IMR-90 (cell line): Measurements from ENCODE around the gene HSD17B11. TPM values are rescaled to one million over a fixed set of nuclear protein-coding genes. Genes with fewer than 3 reads are reported as not detected.

Experiments used
- ATAC-seq: fragments of 200-7000 bp; cut with Tn5 transposase; 2 replicates; pipeline ENCODE4 v1.9.1; 2020; ENCODE audit warnings: low read depth, mild to moderate bottlenecking, moderate library complexity
- BruUV-seq: library from RNA; stranded (reverse); fragments of 400-500 nt; replicated peaks from 2 replicates; lab custom pipeline; 2021; lab: Mats Ljungman, UMichigan
- CTCF ChIA-PET: fragments of 300-600 bp; formaldehyde crosslinking; extraction: SDS; loops from one replicate; lab custom pipeline; 2021; ENCODE audit warnings: antibody characterized with exemption; lab: Yijun Ruan, JAX
- POLR2A ChIA-PET: fragments of 300-600 bp; sonication (Branson Sonifier 250); formaldehyde crosslinking; loops from one replicate; lab custom pipeline; 2022; ENCODE audit warnings: antibody characterized with exemption; ENCODE audit not compliant: unreplicated experiment; lab: Charles Lee
- DNase-seq: peaks from one replicate; pipeline ENCODE4 v3.0.0; 2013
- H2AFZ ChIP-seq: replicated peaks from 2 replicates; pipeline ENCODE3; 2013; ENCODE audit warnings: low read length, mild to moderate bottlenecking; ENCODE audit not compliant: poor library complexity
- H2AK5ac ChIP-seq: 2 replicates; pipeline ENCODE4 v1.6.1; 2013; ENCODE audit warnings: low read depth, low read length, inconsistent platforms
- H2AK9ac ChIP-seq: replicated peaks from 2 replicates; pipeline ENCODE3; 2013; ENCODE audit warnings: mild to moderate bottlenecking, low read depth, low read length, moderate library complexity; ENCODE audit not compliant: poor library complexity
- H2BK120ac ChIP-seq: 2 replicates; pipeline ENCODE4 v1.6.1; 2013; ENCODE audit warnings: low read depth, low read length, inconsistent platforms
- H2BK15ac ChIP-seq: 3 replicates; pipeline ENCODE4 v1.6.1; 2013; ENCODE audit warnings: low read depth, low read length, inconsistent platforms
- H2BK20ac ChIP-seq: 2 replicates; pipeline ENCODE4 v1.6.1; 2013; ENCODE audit warnings: low read depth, mild to moderate bottlenecking, inconsistent platforms, low read length, moderate library complexity
- H2BK5ac ChIP-seq: 2 replicates; pipeline ENCODE4 v1.6.1; 2013; ENCODE audit warnings: mild to moderate bottlenecking, low read depth, low read length, inconsistent platforms; ENCODE audit not compliant: poor library complexity, severe bottlenecking
- H3K14ac ChIP-seq: replicated peaks from 2 replicates; pipeline ENCODE4 v1.6.1; 2013; ENCODE audit warnings: low read depth, low read length, inconsistent platforms
- H3K18ac ChIP-seq: 2 replicates; pipeline ENCODE4 v1.6.1; 2013; ENCODE audit warnings: low read depth, low read length, control low read depth
- H3K23ac ChIP-seq: 2 replicates; pipeline ENCODE4 v1.6.1; 2013; ENCODE audit warnings: low read depth, low read length, inconsistent platforms
- H3K27ac ChIP-seq: 2 replicates; pipeline ENCODE4 v1.5.1; 2013; ENCODE audit warnings: mild to moderate bottlenecking, control low read depth, low read length; ENCODE audit not compliant: insufficient read depth
- H3K27me3 ChIP-seq: 2 replicates; pipeline ENCODE4 v1.6.1; 2013; ENCODE audit warnings: low read length; ENCODE audit not compliant: control insufficient read depth, insufficient read depth
- H3K36me3 ChIP-seq: 2 replicates; pipeline ENCODE4 v1.6.1; 2013; ENCODE audit warnings: low read length, mixed read lengths; ENCODE audit not compliant: control insufficient read depth, insufficient read depth
- H3K4ac ChIP-seq: 2 replicates; pipeline ENCODE4 v1.6.1; 2013; ENCODE audit warnings: low read depth, low read length, inconsistent platforms
- H3K4me1 ChIP-seq: 2 replicates; pipeline ENCODE4 v1.6.1; 2013; ENCODE audit warnings: low read length, mixed read lengths; ENCODE audit not compliant: control insufficient read depth, insufficient read depth
- H3K4me2 ChIP-seq: 2 replicates; pipeline ENCODE4 v1.6.1; 2013; ENCODE audit warnings: low read depth, mild to moderate bottlenecking, control low read depth, low read length, moderate library complexity
- H3K4me3 ChIP-seq: 2 replicates; pipeline ENCODE4 v1.5.1; 2013; ENCODE audit warnings: low read depth, mild to moderate bottlenecking, control low read depth, low read length, moderate library complexity; ENCODE audit not compliant: insufficient read depth
- H3K56ac ChIP-seq: 2 replicates; pipeline ENCODE4 v1.6.1; 2013; ENCODE audit warnings: low read length, inconsistent platforms; ENCODE audit not compliant: insufficient read depth; ENCODE audit errors: extremely low read depth
- H3K79me1 ChIP-seq, 2 experiments: 2 replicates each; pipeline ENCODE4 v1.6.1; 2013; ENCODE audit warnings: low read length in 2 of 2, inconsistent platforms in 1 of 2, low read depth in 1 of 2
- H3K9ac ChIP-seq: 2 replicates; pipeline ENCODE4 v1.6.1; 2013; ENCODE audit warnings: low read depth, low read length, control low read depth
- H3K9me1 ChIP-seq: 2 replicates; pipeline ENCODE4 v1.6.1; 2013; ENCODE audit warnings: low read length, inconsistent platforms; ENCODE audit not compliant: insufficient read depth
- H3K9me3 ChIP-seq: 2 replicates; pipeline ENCODE4 v1.6.1; 2013; ENCODE audit warnings: low read length; ENCODE audit not compliant: control insufficient read depth, insufficient read depth
- H4K20me1 ChIP-seq: 2 replicates; pipeline ENCODE4 v1.6.1; 2013; ENCODE audit warnings: low read length, inconsistent platforms; ENCODE audit not compliant: insufficient read depth
- H4K5ac ChIP-seq: 2 replicates; pipeline ENCODE4 v1.6.1; 2013; ENCODE audit warnings: mild to moderate bottlenecking, low read depth, low read length, control low read depth
- H4K8ac ChIP-seq, 2 experiments: 2 replicates each; pipeline ENCODE4 v1.6.1; 2013; ENCODE audit warnings: low read depth in 2 of 2, low read length in 2 of 2, control low read depth in 1 of 2, inconsistent platforms in 1 of 2
- H4K91ac ChIP-seq: 2 replicates; pipeline ENCODE4 v1.6.1; 2013; ENCODE audit warnings: low read depth, low read length, inconsistent platforms; ENCODE audit not compliant: insufficient read depth
- BHLHE40 ChIP-seq: fragments of 150-350 bp; IDR thresholded peaks from 2 replicates; pipeline ENCODE4 v1.6.1; 2016; ENCODE audit warnings: mild to moderate bottlenecking, low read depth, low read length
- CEBPB ChIP-seq: IDR thresholded peaks from 2 replicates; pipeline ENCODE4 v1.6.1; 2012; ENCODE audit warnings: low read depth, low read length, improper control_type of control experiment
- CHD1 ChIP-seq: IDR thresholded peaks from 2 replicates; pipeline ENCODE4 v1.6.1; 2012; ENCODE audit warnings: low read depth, low read length, improper control_type of control experiment
- FOS ChIP-seq: fragments of 150-350 bp; IDR thresholded peaks from 2 replicates; pipeline ENCODE4 v1.6.1; 2016; ENCODE audit warnings: low read depth, low read length
- MAFK ChIP-seq: IDR thresholded peaks from 2 replicates; pipeline ENCODE4 v1.6.1; 2012; ENCODE audit warnings: low read depth, low read length, improper control_type of control experiment
- MAZ ChIP-seq: IDR thresholded peaks from 2 replicates; pipeline ENCODE4 v1.6.1; 2012; ENCODE audit warnings: low read depth, mild to moderate bottlenecking, low read length, improper control_type of control experiment, moderate library complexity, borderline replicate concordance
- MXI1 ChIP-seq: IDR thresholded peaks from 2 replicates; pipeline ENCODE4 v1.6.1; 2012; ENCODE audit warnings: low read depth, mild to moderate bottlenecking, low read length, moderate library complexity, borderline replicate concordance
- NFE2L2 ChIP-seq: fragments of 150-350 bp; IDR thresholded peaks from 2 replicates; pipeline ENCODE4 v1.6.1; 2016; ENCODE audit warnings: low read depth, mild to moderate bottlenecking, low read length
- POLR2A ChIP-seq: IDR thresholded peaks from 2 replicates; pipeline ENCODE4 v1.6.1; 2012; ENCODE audit warnings: mild to moderate bottlenecking, low read depth, low read length
- RAD21 ChIP-seq: IDR thresholded peaks from 2 replicates; pipeline ENCODE4 v1.6.1; 2012; ENCODE audit warnings: low read length, improper control_type of control experiment
- RCOR1 ChIP-seq: IDR thresholded peaks from 2 replicates; pipeline ENCODE4 v1.6.1; 2012; ENCODE audit warnings: mild to moderate bottlenecking, low read length, improper control_type of control experiment; ENCODE audit not compliant: insufficient replicate concordance
- RFX5 ChIP-seq: IDR thresholded peaks from 2 replicates; pipeline ENCODE4 v1.8.0; 2012; ENCODE audit warnings: low read depth, mild to moderate bottlenecking, low read length, moderate library complexity
- SMC3 ChIP-seq: fragments of 150-350 bp; IDR thresholded peaks from 2 replicates; pipeline ENCODE4 v1.6.1; 2016; ENCODE audit warnings: low read depth, mild to moderate bottlenecking, antibody characterized with exemption, low read length, moderate library complexity
- WGBS, 2 experiments: methylation state at CpG; one replicate each; pipeline versions ENCODE4 v1.1.5 to v1.1.7; 2013; ENCODE audit warnings: missing lambda C conversion rate in 2 of 2; ENCODE audit not compliant: insufficient read length in 1 of 2; ENCODE audit errors: extremely low coverage in 2 of 2; 5-methylcytosine and 5-hydroxymethylcytosine counted together
- dilution Hi-C: fragments of 300-500 bp; cut with HindIII; formaldehyde crosslinking; loops from one replicate; pipeline ENCODE4 v1.14.3; 2018; ENCODE audit warnings: low sequenced_read_pairs; ENCODE audit not compliant: unreplicated experiment
- in situ Hi-C: fragments of 300-500 bp; cut with MboI; formaldehyde crosslinking; loops from 3 replicates; pipeline ENCODE4 v1.14.3; 2019; ENCODE audit warnings: low sequenced_read_pairs, inconsistent platforms, mixed read lengths
- intact Hi-C: fragments of 100-400 bp; cut with micrococcal nuclease; formaldehyde crosslinking; loops from 2 replicates; pipeline ENCODE4 v1.10.0; 2022
- polyA plus RNA-seq, 3 experiments: library from polyadenylated mRNA; depleted of rRNA; stranded (reverse); fragments of >200 nt; gene quantifications; 2 replicates each; pipeline ENCODE4 v1.2.3, GENCODE V29; 2012; ENCODE audit warnings: low replicate concordance in 1 of 3
- total RNA-seq: library from RNA; depleted of rRNA; stranded (reverse); fragments of >200 nt; gene quantifications from 2 replicates; pipeline ENCODE4 v1.2.3, GENCODE V29; 2012
- TF ChIP-seq, protein P1 (sequence below): fragments of 150-350 bp; IDR thresholded peaks from 2 replicates; pipeline ENCODE4 v1.6.1; 2017; ENCODE audit warnings: mild to moderate bottlenecking, antibody characterized with exemption, low read length, low read depth
- TF ChIP-seq, protein P2 (sequence below): fragments of 150-350 bp; IDR thresholded peaks from 2 replicates; pipeline ENCODE4 v1.6.1; 2016; ENCODE audit warnings: low read depth, mild to moderate bottlenecking, low read length, moderate library complexity, borderline replicate concordance

HSD17B11 gene
- total and polyA plus RNA-seq, 2 of the 4 experiments (the other 2 are of a cell fraction): 11.3 to 12.0 TPM

DNA sequence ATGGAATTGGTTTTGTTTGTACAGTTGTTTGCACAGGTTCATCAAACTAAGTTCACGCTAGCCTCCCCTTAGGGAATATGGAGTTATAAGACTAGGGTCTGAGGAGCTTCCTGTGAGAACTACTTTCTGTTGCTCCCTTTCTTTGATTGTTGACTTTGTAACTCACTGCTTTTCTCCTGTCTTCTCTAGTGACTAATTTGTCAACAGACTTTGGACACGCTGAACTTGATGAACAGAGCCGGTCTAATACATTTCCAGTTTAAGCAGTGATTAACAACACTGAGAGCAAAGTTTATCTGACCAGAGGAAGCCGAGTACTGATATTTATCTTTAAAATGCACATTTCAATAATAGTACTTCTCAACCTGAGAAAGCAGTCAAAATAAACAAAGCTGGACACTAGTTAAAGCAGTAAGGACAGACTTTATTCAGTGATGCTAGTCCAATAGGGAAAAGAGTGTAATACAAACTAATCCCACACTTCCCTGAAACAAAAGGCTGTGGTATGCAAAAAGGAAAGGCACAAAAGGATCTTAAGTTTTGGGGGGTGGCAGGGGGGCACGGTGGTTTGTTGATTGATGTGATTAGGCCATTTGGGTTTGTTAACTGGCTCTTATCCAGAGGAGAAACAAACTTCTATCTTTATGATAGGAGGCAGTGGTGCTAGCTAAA lies 28.7 kb upstream of the HSD17B11 start:
- Histone ChIP-seq H3K27me3 (no peaks in the 10 kb centered on the region), H2BK120ac (no peak overlapping the region), H3K9ac (no peak overlapping the region), H3K4ac (no peak overlapping the region), H3K9me1 (no peaks in the 10 kb centered on the region; the same call in 1 of the 2 replicates), H3K79me1 (peaks cover 11 to 27% of the 10 kb centered on the region in 2 experiments; a peak in 2 of 4 replicates), H3K4me3 (no peak overlapping the region), H4K5ac (peak overlapping the region; percentile 7; the same call in 1 of the 2 replicates), H2AK5ac (no peak overlapping the region), H3K36me3 (no peaks in the 10 kb centered on the region), H3K4me2 (peak overlapping the region; percentile 29; the same call in 1 of the 2 replicates), H2AFZ (no peak overlapping the region), H3K27ac (no peak overlapping the region), H4K20me1 (no peaks in the 10 kb centered on the region; the same call in 1 of the 2 replicates), H3K56ac (no peak overlapping the region), H2BK15ac (no peak overlapping the region), H2AK9ac (no peak overlapping the region), H3K23ac (no peak overlapping the region), H2BK5ac (no peak overlapping the region), H4K8ac (no peak overlapping the region; a peak in 1 of 4 replicates), H3K4me1 (peaks cover 4% of the 10 kb centered on the region), H3K18ac (no peak overlapping the region), H2BK20ac (no peak overlapping the region), H3K9me3 (no peaks in the 10 kb centered on the region), H3K14ac (no peak overlapping the region), H4K91ac (no peak overlapping the region)
- DNase-seq: no peak
- ATAC-seq: no peak
- intact Hi-C loops: loop anchor here (1.0 to 5.0 kb wide), 2 partner anchors 42 to 45 kb away; no protein-coding TSS in a partner anchor
- in situ Hi-C loops: no loop called here
- 27% methylated on average over 3 of the region's 5 CpGs; no CpG with 5 or more reads in 1 of the 2 experiments for WGBS, 2 experiments
- ChIA-PET CTCF (no interaction called here), POLR2A (no interaction called here)
- dilution Hi-C loops: no loop called here
- BruUV-seq: no TSS peak
- TF ChIP-seq BHLHE40 (no peak), FOS (no peak), NFE2L2 (no peak), MAFK (no peak), POLR2A (no peak), CHD1 (no peak), SMC3 (no peak), CEBPB (no peak), MXI1 (no peak), RAD21 (no peak), RCOR1 (no peak), RFX5 (no peak), MAZ (no peak)
- TF ChIP-seq, protein P1, sequence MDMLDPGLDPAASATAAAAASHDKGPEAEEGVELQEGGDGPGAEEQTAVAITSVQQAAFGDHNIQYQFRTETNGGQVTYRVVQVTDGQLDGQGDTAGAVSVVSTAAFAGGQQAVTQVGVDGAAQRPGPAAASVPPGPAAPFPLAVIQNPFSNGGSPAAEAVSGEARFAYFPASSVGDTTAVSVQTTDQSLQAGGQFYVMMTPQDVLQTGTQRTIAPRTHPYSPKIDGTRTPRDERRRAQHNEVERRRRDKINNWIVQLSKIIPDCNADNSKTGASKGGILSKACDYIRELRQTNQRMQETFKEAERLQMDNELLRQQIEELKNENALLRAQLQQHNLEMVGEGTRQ: no peak
- TF ChIP-seq, protein P2, sequence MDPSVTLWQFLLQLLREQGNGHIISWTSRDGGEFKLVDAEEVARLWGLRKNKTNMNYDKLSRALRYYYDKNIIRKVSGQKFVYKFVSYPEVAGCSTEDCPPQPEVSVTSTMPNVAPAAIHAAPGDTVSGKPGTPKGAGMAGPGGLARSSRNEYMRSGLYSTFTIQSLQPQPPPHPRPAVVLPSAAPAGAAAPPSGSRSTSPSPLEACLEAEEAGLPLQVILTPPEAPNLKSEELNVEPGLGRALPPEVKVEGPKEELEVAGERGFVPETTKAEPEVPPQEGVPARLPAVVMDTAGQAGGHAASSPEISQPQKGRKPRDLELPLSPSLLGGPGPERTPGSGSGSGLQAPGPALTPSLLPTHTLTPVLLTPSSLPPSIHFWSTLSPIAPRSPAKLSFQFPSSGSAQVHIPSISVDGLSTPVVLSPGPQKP: no peak
